Skin of body (tissue), 2 donors: ENCODE measurements around the gene ARHGEF33. TPM values are rescaled to one million over a fixed set of nuclear protein-coding genes. Genes with fewer than 3 reads are reported as not detected.

Experiments
- DNase-seq: peaks from one replicate; lab custom pipeline; 2025; lab: John Stamatoyannopoulos, UW
- total RNA-seq: library from RNA; depleted of rRNA; stranded (reverse); fragments of >200 nt; gene quantifications from one replicate; pipeline ENCODE4 v1.2.3, GENCODE V29; 2014

Gene ARHGEF33
- 1.7 TPM for total RNA-seq

- DNase-seq, result no peak
Measured at GRCh38 chr2:38889575-38889974, at the start of gene ARHGEF33. ARHGEF33 (plus strand) TSS chr2:38889875; CDS start chr2:38919448, 29,573 bp downstream.

GRCh38 chr2:38850045-38850444 is 39.6 kb upstream of the ARHGEF33 start:
- DNase-seq, result no peak

- no peak for DNase-seq
Measured at GRCh38 chr2:38856165-38856564, 33.5 kb upstream of the ARHGEF33 start.

- DNase-seq, result no peak
Measured at GRCh38 chr2:38862476-38862875, 27.2 kb upstream of the ARHGEF33 start.

- no peak for DNase-seq
Measured at GRCh38 chr2:38863061-38863695, 26.5 kb upstream of the ARHGEF33 start.

- no peak for DNase-seq
Measured at GRCh38 chr2:38866773-38867443, 22.8 kb upstream of the ARHGEF33 start.

- DNase-seq, result no peak
Measured at GRCh38 chr2:38871432-38871831, 18.2 kb upstream of the ARHGEF33 start.

GRCh38 chr2:38873763-38874162 is 15.9 kb upstream of the ARHGEF33 start:
- DNase-seq, result no peak

GRCh38 chr2:38875227-38875575 is 14.5 kb upstream of the ARHGEF33 start:
- DNase-seq, result no peak

GRCh38 chr2:38875576-38876367 is 13.9 kb upstream of the ARHGEF33 start, which contains the start of the genes DHX57 and MORN2:
DHX57 (minus strand) TSS chr2:38875934; CDS start chr2:38868405, 7,529 bp downstream.
MORN2 (plus strand) TSS chr2:38875976.
- DNase-seq, result peak; percentile 66

GRCh38 chr2:38876407-38876806 is 13.3 kb upstream of the ARHGEF33 start:
- DNase-seq, result no peak

GRCh38 chr2:38886063-38886462 is 3.6 kb upstream of the ARHGEF33 start:
- DNase-seq, result no peak

GRCh38 chr2:38887347-38887746 is 2.3 kb upstream of the ARHGEF33 start:
- DNase-seq, result no peak

GRCh38 chr2:38887902-38888554 is 1.6 kb upstream of the ARHGEF33 start:
- DNase-seq, result no peak

GRCh38 chr2:38889045-38889444 is 630 bp upstream of the ARHGEF33 start:
- DNase-seq, result no peak

GRCh38 chr2:38892819-38893218 is 3.1 kb downstream of the ARHGEF33 start:
- no peak for DNase-seq

GRCh38 chr2:38898256-38898655 is 8.6 kb downstream of the ARHGEF33 start:
- DNase-seq, result no peak

- DNase-seq, result no peak
Measured at GRCh38 chr2:38900726-38901125, 11.1 kb downstream of the ARHGEF33 start.

GRCh38 chr2:38905251-38905650 is 15.6 kb downstream of the ARHGEF33 start:
- DNase-seq, result no peak

- no peak for DNase-seq
Measured at GRCh38 chr2:38907242-38907641, 17.6 kb downstream of the ARHGEF33 start.

- DNase-seq, result no peak
Measured at GRCh38 chr2:38907743-38908562, 18.3 kb downstream of the ARHGEF33 start.
